Suprapubic skin (tissue), 4 donors: ENCODE data around the gene LIN54. TPM values are rescaled to one million over a fixed set of nuclear protein-coding genes. Genes with fewer than 3 reads are reported as not detected.

Experiments
- DNase-seq, 2 donors: peaks; one replicate each; pipeline ENCODE4 v3.0.0-alpha.2; 2019; ENCODE audit warnings: low spot score in 2 of 2
- H3K27ac ChIP-seq: fragments of 200-600 bp; sonication (generic); one replicate; pipeline ENCODE4 v1.5.1; 2019
- H3K27me3 ChIP-seq: fragments of 200-600 bp; sonication (generic); one replicate; pipeline ENCODE4 v1.5.1; 2019
- H3K36me3 ChIP-seq: fragments of 200-600 bp; sonication (generic); one replicate; pipeline ENCODE4 v1.5.1; 2019
- H3K4me1 ChIP-seq: fragments of 200-600 bp; sonication (generic); one replicate; pipeline ENCODE4 v1.5.1; 2019
- H3K4me3 ChIP-seq: fragments of 200-600 bp; sonication (generic); one replicate; pipeline ENCODE4 v1.5.1; 2019; ENCODE audit warnings: mild to moderate bottlenecking
- H3K9me3 ChIP-seq: fragments of 200-600 bp; sonication (generic); one replicate; pipeline ENCODE4 v1.5.1; 2019
- EP300 ChIP-seq: sonication (generic); formaldehyde crosslinking; IDR thresholded peaks from one replicate; pipeline ENCODE4 v1.6.1; 2017; ENCODE audit warnings: antibody characterized with exemption
- POLR2A ChIP-seq, 2 donors: fragments of 450-650 bp; IDR thresholded peaks; one replicate each; pipeline ENCODE4 v1.6.1; 2017; ENCODE audit warnings: antibody characterized with exemption in 2 of 2, mild to moderate bottlenecking in 2 of 2, moderate library complexity in 2 of 2
- POLR2AphosphoS5 ChIP-seq, 3 donors: sonication (generic); formaldehyde crosslinking; IDR thresholded peaks; one replicate each; pipeline ENCODE4 v1.6.1; 2017; ENCODE audit warnings: antibody characterized with exemption in 3 of 3
- WGBS: methylation state at CpG from one replicate; pipeline ENCODE4 v1.1.5; 2018; 5-methylcytosine and 5-hydroxymethylcytosine counted together
- total RNA-seq, 4 donors: library from RNA; depleted of rRNA; stranded (reverse); fragments of >200 nt; gene quantifications; one replicate each; pipeline ENCODE4 v1.1.0, GENCODE V29; 2016
- TF ChIP-seq, protein P1 (sequence below), 2 donors: fragments of 200-600 bp in 1 of 2; fragments of 450-650 bp in 1 of 2; sonication (generic) in 1 of 2; IDR thresholded peaks; one replicate each; pipeline ENCODE4 v1.5.1; 2016 to 2019; ENCODE audit warnings: antibody characterized with exemption in 2 of 2, mild to moderate bottlenecking in 1 of 2, moderate library complexity in 1 of 2

The LIN54 gene
- total RNA-seq, 4 donors from 2014 or later = 8.6 to 17.4 (median 15.3) TPM

DNA sequence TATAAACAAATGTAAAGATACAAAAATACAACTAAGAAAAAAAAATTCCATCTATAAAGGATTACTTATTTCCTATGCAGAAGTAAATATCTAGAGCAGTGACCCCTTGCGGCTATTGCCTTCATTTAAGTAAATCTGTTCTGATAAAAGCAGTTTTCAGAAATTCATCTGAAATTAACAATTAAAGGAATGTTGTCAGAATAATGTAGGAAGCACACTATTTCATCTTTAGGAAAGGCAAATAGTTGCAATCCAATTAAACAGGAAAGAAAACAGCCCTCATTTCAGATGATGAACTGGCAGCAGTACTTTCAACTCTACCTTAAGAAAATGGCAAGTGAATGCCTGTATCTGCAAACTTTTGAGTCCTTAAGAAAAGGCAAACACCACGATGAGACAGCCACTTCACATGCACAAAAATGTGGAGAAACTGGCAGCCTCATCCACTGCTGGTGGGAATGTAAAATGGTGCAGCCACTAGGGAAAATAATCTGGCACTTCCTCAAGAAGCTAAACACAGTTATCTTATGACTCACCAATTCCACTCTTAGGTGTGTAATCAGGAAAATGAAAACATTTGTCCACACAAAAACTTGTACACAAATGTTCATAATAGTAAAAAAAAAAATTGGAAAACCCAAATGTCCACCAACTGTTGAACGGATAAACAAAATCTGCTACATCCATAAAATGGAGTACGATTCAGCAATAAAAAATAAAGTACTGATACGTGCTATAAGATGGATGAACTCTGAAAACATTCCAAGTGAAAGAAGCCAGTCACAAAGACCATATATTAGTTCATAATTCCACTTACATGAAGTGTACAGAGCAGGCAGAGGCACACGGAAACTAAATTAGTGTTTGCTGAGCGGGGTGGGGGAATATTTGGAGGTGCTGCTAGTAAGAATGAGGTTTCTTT lies 112.0 kb downstream of the LIN54 start:
- H3K27ac ChIP-seq = peak overlapping the region; percentile 99
- no peaks in the 10 kb centered on the region for H3K9me3 ChIP-seq
- no peak for TF ChIP-seq POLR2AphosphoS5 (IDR thresholded peaks at IDR 0.05)
- TF ChIP-seq, protein P1, sequence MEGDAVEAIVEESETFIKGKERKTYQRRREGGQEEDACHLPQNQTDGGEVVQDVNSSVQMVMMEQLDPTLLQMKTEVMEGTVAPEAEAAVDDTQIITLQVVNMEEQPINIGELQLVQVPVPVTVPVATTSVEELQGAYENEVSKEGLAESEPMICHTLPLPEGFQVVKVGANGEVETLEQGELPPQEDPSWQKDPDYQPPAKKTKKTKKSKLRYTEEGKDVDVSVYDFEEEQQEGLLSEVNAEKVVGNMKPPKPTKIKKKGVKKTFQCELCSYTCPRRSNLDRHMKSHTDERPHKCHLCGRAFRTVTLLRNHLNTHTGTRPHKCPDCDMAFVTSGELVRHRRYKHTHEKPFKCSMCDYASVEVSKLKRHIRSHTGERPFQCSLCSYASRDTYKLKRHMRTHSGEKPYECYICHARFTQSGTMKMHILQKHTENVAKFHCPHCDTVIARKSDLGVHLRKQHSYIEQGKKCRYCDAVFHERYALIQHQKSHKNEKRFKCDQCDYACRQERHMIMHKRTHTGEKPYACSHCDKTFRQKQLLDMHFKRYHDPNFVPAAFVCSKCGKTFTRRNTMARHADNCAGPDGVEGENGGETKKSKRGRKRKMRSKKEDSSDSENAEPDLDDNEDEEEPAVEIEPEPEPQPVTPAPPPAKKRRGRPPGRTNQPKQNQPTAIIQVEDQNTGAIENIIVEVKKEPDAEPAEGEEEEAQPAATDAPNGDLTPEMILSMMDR (IDR thresholded peaks at IDR 0.05) = peak in 1 of 2 donors; percentile 1
- H3K4me3 ChIP-seq = peak overlapping the region; percentile 60
- H3K36me3 ChIP-seq = peaks cover 19% of the 10 kb centered on the region
- DNase-seq = no peak
- peaks cover 54% of the 10 kb centered on the region for H3K4me1 ChIP-seq
- no peaks in the 10 kb centered on the region for H3K27me3 ChIP-seq
- 35% methylated on average over 7 of the region's 7 CpGs for WGBS

DNA sequence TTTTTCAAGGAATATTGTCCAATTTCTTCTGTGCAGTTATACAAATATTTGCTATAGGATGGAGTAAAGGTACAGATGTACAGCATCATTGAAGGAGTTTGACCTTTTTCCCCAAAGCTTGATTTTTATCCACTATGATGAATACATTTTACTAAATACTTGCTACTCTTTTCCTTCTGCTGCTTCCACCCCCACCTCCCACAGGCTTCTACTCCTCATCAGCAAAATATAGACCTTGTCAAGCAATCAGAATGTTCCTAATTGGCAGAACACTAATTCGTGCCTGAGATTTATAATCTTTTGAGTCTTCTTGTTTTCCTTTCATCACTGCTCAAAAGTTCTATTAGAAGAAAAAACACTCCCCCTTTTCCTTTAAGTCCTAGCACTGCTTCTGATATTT lies 113.9 kb downstream of the LIN54 start:
- WGBS = 78% methylated on average over 1 of the region's 1 CpG
- Histone ChIP-seq H3K4me3 (no peak overlapping the region), H3K36me3 (peaks cover 23% of the 10 kb centered on the region), H3K4me1 (peaks cover 56% of the 10 kb centered on the region), H3K27ac (no peak overlapping the region), H3K9me3 (no peaks in the 10 kb centered on the region), H3K27me3 (no peaks in the 10 kb centered on the region)
- DNase-seq = no peak
- TF ChIP-seq, protein P1 (IDR thresholded peaks at IDR 0.05) = no peak
- no peak for TF ChIP-seq POLR2A (IDR thresholded peaks at IDR 0.05)
- no peak for TF ChIP-seq EP300
- TF ChIP-seq POLR2AphosphoS5 (IDR thresholded peaks at IDR 0.05) = no peak

DNA sequence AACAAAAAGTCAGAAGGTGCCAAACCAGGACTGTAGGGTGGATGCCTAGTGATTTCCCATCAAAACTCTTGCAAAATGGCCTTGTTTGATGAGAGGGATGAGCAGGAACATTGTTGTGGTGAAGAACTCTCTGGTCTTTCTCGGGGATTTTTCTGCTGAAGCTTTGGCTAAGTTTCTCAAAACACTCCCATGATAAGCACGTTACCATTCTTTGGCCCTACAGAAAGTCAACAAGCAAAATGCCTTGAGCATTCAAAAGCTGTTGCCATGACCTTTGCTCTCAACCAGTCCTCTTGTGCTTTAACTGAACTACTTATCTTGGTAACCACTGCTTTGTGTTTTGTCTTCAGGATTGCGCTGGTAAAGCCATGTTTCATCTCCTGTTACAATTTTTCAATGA lies 116.7 kb downstream of the LIN54 start:
- H3K36me3 ChIP-seq = peaks cover 23% of the 10 kb centered on the region
- no peaks in the 10 kb centered on the region for H3K9me3 ChIP-seq
- H3K27ac ChIP-seq = no peak overlapping the region
- no peak overlapping the region for H3K4me3 ChIP-seq
- 91% methylated on average over 3 of the region's 3 CpGs for WGBS
- no peak for DNase-seq
- peaks cover 53% of the 10 kb centered on the region for H3K4me1 ChIP-seq
- no peak for TF ChIP-seq EP300
- no peak for TF ChIP-seq POLR2A (IDR thresholded peaks at IDR 0.05)
- no peak for TF ChIP-seq POLR2AphosphoS5 (IDR thresholded peaks at IDR 0.05)
- TF ChIP-seq, protein P1 (IDR thresholded peaks at IDR 0.05) = no peak
- no peaks in the 10 kb centered on the region for H3K27me3 ChIP-seq

DNA sequence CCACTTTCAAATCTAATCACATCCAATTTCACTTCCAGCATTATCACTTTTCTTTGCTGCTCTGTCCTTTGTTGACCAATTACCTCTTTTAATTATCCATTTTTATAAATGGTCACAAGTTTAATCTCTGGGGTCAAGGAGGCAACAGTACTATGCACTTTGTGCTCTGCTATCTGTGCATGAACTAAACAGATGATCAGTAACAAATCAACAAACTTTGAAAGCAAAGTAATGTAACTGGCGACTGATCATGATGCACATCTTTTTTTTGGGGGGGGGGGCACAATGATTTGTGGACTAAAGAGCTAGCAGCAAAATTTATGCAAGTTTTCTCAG lies 118.2 kb downstream of the LIN54 start:
- no peaks in the 10 kb centered on the region for H3K9me3 ChIP-seq
- peaks cover 46% of the 10 kb centered on the region for H3K4me1 ChIP-seq
- 79% methylated on average over 1 of the region's 1 CpG for WGBS

More for the DNA sequence above, 118.2 kb downstream of the LIN54 start:
- TF ChIP-seq, protein P1 (IDR thresholded peaks at IDR 0.05) = no peak
- TF ChIP-seq POLR2AphosphoS5 (IDR thresholded peaks at IDR 0.05) = no peak
- TF ChIP-seq POLR2A (IDR thresholded peaks at IDR 0.05) = no peak
- TF ChIP-seq EP300 = no peak
- Histone ChIP-seq H3K36me3 (peaks cover 23% of the 10 kb centered on the region), H3K27me3 (no peaks in the 10 kb centered on the region), H3K4me3 (no peak overlapping the region), H3K27ac (no peak overlapping the region)
- DNase-seq = no peak
